ENCODE results near the gene ZNF850.
A peak's percentile ranks its signal among the peaks of the same experiment; 100 is the strongest.

ZNF850 gene

GRCh38 chr19:36687214-36688056, 85.2 kb downstream of the ZNF850 start, which contains the start of gene ZNF567:
TSS of gene ZNF567 (plus strand) at chr19:36687612. CDS start at chr19:36694868, 7,256 bp downstream.
- peak; percentile 94 for DNase-seq

GRCh38 chr19:36686365-36687213, 86.0 kb downstream of the ZNF850 start:
- DNase-seq: peak; percentile 28

- no peak for DNase-seq
These were observed 86.8 kb downstream of the ZNF850 start for GRCh38 chr19:36685835-36686234.

GRCh38 chr19:36679455-36679854, 93.2 kb downstream of the ZNF850 start:
- DNase-seq: no peak

GRCh38 chr19:36674201-36674600, 98.4 kb downstream of the ZNF850 start:
- DNase-seq: no peak

- DNase-seq: no peak
These were observed 100.2 kb downstream of the ZNF850 start for GRCh38 chr19:36672368-36672767.

GRCh38 chr19:36668646-36669045, 104.0 kb downstream of the ZNF850 start:
- DNase-seq: no peak

- DNase-seq: no peak
These were observed 106.8 kb downstream of the ZNF850 start for GRCh38 chr19:36665832-36666231.

All from NCI-H748 treated with DMSO at 0.1 percent for 48 hours (cell line).